Measurements from ENCODE around the gene LCLAT1.

DNA sequence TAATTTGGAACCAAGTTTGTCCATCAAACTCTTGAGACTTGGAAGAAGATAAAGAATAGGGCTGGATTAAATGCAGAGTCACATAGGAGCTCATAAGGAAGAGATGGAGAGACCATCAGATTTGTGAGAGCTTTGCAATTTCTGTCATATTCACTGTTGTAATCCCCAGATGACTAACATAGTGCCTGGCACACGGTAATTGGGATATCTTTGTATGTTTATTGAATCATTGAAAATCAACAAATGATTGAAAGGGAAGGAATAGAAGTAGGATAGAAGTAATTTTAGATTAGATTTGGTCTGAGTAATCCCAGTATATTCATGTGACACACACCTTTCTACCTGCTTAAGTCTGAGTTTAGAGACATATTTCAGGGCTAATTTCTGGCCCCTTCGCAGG lies 75.4 kb downstream of the LCLAT1 start:
- TF ChIP-seq, protein P1, sequence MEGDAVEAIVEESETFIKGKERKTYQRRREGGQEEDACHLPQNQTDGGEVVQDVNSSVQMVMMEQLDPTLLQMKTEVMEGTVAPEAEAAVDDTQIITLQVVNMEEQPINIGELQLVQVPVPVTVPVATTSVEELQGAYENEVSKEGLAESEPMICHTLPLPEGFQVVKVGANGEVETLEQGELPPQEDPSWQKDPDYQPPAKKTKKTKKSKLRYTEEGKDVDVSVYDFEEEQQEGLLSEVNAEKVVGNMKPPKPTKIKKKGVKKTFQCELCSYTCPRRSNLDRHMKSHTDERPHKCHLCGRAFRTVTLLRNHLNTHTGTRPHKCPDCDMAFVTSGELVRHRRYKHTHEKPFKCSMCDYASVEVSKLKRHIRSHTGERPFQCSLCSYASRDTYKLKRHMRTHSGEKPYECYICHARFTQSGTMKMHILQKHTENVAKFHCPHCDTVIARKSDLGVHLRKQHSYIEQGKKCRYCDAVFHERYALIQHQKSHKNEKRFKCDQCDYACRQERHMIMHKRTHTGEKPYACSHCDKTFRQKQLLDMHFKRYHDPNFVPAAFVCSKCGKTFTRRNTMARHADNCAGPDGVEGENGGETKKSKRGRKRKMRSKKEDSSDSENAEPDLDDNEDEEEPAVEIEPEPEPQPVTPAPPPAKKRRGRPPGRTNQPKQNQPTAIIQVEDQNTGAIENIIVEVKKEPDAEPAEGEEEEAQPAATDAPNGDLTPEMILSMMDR (conservative IDR thresholded peaks at IDR 0.05; ENCODE audit: low read length) = no peak
- TF ChIP-seq EZH2phosphoT487 (IDR thresholded peaks at IDR 0.05; ENCODE audit: borderline replicate concordance) = no peak

Measured in Loucy (cell line).